HS-27A (cell line): Measurements from ENCODE around the gene MYO16.
"Not testable (repeated sequence)": the region's sequence is repeated elsewhere in the genome, so short reads cannot be mapped to it uniquely, and the experiment has no call there.

Experiments used
- DNase-seq: peaks from one replicate; pipeline ENCODE4 v3.0.0-alpha.2; 2012; ENCODE audit warnings: low read depth, missing footprints

Gene MYO16

GRCh38 chr13:109074436-109074835 lies 445.0 kb downstream of the MYO16 start:
- DNase-seq: no peak

GRCh38 chr13:109074853-109075252 lies 445.4 kb downstream of the MYO16 start:
- no peak for DNase-seq

GRCh38 chr13:109087916-109088623 lies 458.7 kb downstream of the MYO16 start:
- DNase-seq: no peak

DNA sequence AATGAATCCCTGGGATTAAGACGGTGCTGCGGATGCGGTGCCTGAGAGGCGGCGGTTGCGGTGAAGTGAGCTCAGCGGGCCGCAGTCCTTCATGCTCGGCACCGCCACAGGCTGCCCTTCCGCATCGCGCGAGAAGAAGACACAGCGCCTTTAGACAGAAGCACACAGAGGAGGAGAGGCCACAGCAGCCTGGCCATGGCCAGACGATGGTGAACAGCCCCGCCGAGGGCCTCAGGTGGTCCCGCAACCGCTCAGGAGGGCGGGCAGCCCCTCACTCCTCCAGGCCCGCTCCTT lies 459.2 kb downstream of the MYO16 start:
- no peak for DNase-seq

GRCh38 chr13:109090796-109091195 lies 461.4 kb downstream of the MYO16 start:
- no peak for DNase-seq

GRCh38 chr13:109091249-109091648 lies 461.8 kb downstream of the MYO16 start:
- no peak for DNase-seq

GRCh38 chr13:109092186-109092585 lies 462.8 kb downstream of the MYO16 start:
- not testable (repeated sequence) for DNase-seq

GRCh38 chr13:109093998-109094397 lies 464.6 kb downstream of the MYO16 start:
- DNase-seq: no peak

- no peak for DNase-seq
These were observed 465.7 kb downstream of the MYO16 start for GRCh38 chr13:109095126-109095525.

DNA sequence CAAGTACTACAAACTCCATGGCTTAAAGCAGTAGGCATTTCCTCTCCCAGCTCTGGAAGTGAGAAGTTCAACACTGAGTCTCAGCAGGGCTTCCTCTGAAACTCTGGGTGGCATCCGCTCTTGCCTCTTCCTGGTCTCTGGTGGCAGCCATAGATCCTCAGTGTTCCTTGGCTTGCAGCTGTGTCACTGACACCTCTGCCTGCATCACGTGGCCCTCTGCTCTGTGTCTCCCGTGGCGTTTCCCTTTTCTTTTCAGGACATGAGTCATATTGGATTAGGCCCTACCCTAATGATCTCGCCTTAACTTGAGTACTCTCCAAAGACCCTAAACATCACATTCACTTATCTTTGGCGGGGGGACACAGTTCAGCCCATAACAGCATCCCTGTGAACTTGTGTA lies 466.7 kb downstream of the MYO16 start:
- no peak for DNase-seq

- DNase-seq: peak; percentile 3
These were observed 471.4 kb downstream of the MYO16 start for GRCh38 chr13:109100705-109101304.

DNA sequence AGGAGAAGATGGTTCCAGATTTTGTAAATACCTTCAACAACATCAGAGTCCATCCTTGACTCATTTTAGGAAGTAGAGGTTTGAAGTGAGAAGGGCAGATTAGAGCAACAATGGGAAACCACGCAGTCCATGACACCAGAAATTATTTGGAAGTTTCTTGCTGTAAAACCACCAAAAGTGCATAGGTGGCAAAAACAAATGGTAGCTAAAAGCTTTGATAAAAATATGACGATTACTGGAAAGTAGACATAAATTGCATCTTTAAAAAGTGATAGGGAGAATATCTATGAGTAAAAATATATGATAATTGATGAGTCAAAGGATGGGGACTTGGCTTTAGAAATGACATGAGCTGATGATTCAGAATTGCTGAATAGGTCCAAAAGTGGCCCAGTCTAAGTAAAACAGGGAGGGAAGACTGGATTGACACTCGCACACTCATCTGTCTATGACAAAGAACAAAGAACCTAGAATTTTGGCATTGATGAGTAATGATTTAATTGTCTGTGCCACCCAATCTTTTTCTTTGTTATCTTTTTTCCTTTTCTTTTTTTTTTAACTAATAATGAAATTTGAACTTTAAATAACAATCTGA lies 472.2 kb downstream of the MYO16 start:
- no peak for DNase-seq

GRCh38 chr13:109105899-109106298 lies 476.5 kb downstream of the MYO16 start:
- DNase-seq: no peak

GRCh38 chr13:109110159-109110558 lies 480.7 kb downstream of the MYO16 start:
- no peak for DNase-seq

DNA sequence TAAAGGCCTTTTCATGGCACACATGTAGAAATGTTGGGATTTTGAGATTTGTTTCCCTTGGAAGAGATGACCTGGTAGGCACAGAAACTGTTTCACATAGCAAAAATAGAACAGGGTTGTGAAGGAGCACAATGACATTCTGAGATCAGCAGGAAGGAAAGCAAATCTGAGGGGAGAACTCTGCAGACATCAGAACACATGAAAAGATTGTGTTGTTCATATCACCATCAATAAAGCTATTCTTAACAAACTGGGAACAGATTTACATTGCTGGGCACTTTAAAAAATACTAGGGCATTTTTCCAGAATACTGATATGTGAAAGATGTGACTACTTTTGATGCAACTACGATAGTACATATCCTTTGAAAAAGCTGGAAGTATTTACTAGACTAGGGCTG lies 481.7 kb downstream of the MYO16 start:
- no peak for DNase-seq

DNA sequence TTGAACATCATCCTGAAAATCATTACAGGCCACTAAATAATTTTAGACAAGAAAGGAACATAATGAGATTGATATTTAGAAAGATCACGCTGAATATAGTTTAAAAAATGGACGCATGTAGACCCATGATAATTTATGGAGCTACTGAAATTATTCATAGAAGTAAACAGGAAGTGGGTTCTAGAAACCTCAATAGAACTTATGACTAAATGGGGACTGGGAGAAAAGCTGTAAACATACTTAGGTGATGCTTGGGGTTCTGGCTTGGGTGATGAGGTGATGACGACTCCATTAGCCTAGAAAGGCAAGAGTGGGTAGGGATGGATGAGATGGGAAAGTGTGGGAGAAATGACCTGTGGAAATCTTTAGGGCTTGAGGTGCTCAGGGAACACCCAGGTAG lies 484.0 kb downstream of the MYO16 start:
- DNase-seq: no peak

GRCh38 chr13:109114162-109114561 lies 484.8 kb downstream of the MYO16 start:
- DNase-seq: no peak

DNA sequence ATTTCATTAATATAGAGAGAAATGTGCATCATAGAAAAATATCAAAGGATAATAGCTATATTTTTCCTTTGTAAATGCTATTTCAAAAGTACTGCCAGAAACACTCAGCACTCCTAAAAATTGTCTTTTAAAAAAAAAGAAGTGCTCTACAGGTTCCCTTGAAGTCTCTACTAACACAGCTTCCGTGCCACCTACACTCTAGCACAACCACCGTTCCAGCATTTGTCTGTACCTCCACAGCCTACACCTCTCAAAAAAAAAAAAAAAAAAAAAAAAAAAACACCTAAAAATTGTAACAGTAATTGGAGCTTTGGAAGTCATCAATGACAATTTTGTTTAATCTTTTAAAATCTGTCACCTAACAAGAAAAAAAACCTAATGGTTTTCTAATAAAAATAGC lies 485.6 kb downstream of the MYO16 start:
- DNase-seq: no peak

DNA sequence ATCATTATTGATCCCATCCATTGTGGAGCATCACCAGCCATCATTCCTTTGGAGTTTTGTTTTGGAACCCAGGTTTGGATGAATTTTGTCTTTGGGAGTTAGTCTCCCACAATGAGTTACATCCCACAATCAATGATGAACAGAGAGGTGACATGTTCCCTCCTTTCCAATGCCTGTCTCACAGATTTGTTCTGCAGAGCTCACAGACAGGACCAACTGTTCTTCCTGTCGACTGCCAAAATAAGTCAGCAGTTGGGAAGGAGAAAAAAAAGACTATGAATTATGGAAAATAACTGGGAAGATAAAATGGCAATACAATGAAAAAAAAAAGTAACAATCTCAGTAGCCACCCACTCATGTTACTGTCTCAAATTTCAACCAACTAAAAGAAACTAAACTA lies 489.1 kb downstream of the MYO16 start:
- no peak for DNase-seq

GRCh38 chr13:109119896-109120295 lies 490.5 kb downstream of the MYO16 start:
- DNase-seq: no peak

- no peak for DNase-seq
These were observed 492.4 kb downstream of the MYO16 start for GRCh38 chr13:109121826-109122225.

DNA sequence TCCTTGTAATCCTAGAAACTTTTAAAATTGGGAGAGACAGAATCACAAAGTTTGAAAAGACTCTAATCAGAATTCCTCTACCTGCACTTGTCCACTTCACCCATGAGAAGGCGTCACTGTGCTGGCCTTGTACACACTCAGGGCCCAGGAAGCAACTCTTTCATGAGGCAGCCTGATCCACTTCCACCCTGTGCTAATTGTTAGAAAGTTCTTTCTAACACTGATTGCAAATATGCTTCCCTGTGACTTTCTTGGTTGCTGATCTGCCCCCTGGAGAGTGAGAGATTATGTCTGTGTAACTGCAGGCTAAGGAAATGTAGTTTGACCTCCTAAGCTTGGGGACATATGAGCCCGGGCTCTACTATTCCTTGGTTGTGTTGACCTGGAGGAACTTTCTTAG lies 494.6 kb downstream of the MYO16 start:
- no peak for DNase-seq

- DNase-seq: no peak
These were observed 496.8 kb downstream of the MYO16 start for GRCh38 chr13:109126178-109126577.
